Stimulated activated CD4-positive, alpha-beta T cell treated with anti-CD3 and anti-CD28 coated beads, Interleukin-12 subunit alpha, Interleukin-12 subunit beta, amount 100 ng/mL, for 4 hours (primary cell): ENCODE data around the gene RNF32.
"Not testable (repeated sequence)": the region's sequence is repeated elsewhere in the genome, so short reads cannot be mapped to it uniquely, and the experiment has no call there.

Experiments
- DNase-seq: peaks from one replicate; pipeline ENCODE4 v3.0.0-alpha.2; 2020

Gene RNF32

DNA sequence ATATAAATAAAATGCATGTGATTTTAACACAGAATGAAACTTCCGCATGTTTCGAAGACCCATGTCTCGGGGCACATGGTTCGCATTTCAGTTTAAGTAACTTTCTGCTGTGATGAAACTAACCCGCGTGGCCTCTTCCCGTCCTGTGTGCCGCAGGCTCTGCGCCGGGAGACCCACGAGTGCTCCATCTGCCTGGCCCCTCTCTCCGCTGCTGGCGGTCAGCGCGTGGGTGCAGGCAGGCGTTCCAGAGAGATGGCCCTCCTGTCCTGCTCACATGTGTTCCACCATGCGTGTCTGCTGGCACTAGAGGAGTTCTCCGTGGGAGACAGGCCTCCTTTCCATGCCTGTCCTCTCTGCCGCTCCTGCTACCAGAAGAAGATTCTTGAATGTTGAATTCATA is 35.7 kb downstream of the RNF32 start:
- DNase-seq, result no peak

GRCh38 chr7:156677374-156678054 is 36.9 kb downstream of the RNF32 start:
- no peak for DNase-seq

DNA sequence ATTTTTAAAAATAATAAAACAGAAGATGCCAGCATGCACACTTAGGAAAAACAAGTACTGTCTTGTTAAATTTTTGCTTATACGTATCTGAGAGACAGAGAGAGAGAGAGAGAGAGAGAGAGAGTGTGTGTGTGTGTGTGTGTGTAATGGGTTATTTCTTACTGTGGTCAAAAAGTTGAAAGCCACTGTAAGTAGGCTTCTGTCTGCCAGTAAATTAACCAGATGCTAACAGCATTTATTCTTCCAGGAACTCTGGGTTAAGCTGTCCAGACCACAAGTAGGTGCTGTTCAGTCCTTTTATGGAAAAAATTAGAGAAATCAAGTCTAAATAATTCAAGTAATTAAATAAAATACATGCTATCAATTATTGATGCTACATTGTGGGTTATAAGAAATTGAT is 39.7 kb downstream of the RNF32 start:
- DNase-seq, result no peak

DNA sequence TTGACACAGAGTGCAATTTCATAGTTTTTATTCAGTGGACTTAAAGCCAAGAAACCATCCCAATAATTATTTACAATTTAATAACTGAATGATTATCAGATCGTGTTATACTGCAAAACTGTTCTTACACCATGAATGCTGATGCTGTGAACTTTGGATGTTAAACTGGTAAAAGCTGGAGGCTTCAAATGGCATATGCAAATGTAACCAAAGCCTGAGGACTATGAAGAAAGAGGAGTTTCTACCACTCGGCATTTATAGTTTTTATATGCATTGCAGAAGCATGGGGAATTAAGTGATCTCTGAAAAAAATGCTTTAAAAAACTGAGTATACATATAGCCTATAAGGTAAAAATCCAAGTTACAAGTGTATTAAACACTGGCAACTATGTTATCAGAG is 42.4 kb downstream of the RNF32 start:
- DNase-seq, result no peak

GRCh38 chr7:156684251-156684650 is 43.7 kb downstream of the RNF32 start:
- no peak for DNase-seq

DNA sequence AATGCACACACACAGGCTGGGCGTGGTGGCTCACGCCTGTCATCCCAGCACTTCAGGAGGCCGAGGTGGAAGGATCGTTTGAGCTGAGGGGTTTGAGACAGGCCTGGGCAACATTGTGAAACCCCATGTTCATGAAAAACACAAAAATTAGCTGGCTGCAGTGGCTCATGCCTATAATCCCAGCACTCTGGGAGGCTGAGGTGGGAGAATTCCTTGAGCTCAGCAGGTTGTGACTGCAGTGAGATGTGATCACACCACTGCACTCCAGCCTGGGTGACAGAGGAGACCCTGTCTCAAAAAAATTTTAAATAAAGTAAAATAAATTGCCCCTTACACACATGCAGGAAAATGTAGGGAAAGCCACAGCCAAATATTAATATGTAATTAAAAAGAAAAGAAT is 44.1 kb downstream of the RNF32 start:
- DNase-seq, result no peak

GRCh38 chr7:156691764-156692163 is 51.2 kb downstream of the RNF32 start:
- DNase-seq, result no peak

DNA sequence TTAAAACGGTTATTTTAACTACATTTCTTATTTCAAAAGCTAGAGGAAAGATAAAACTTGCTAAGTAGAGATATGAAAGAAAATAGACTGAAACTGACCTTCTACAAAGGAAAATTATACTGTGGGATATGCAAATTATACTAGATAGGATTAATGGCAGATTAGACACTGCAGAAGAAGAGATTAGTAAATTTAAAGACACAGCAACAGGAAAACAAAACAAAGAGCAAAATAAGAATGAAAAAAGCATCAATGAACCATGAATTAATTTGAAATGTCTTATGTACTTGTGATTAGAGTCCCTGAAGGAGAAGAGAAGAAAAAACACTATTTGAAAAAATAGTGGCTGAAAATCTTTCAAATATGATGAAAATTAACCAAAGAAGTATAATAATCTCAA is 52.3 kb downstream of the RNF32 start:
- DNase-seq, result no peak

- no peak for DNase-seq
Measured at GRCh38 chr7:156693627-156694026, 53.1 kb downstream of the RNF32 start.

- not testable (repeated sequence) for DNase-seq
Measured at GRCh38 chr7:156697283-156697682, 56.7 kb downstream of the RNF32 start.

DNA sequence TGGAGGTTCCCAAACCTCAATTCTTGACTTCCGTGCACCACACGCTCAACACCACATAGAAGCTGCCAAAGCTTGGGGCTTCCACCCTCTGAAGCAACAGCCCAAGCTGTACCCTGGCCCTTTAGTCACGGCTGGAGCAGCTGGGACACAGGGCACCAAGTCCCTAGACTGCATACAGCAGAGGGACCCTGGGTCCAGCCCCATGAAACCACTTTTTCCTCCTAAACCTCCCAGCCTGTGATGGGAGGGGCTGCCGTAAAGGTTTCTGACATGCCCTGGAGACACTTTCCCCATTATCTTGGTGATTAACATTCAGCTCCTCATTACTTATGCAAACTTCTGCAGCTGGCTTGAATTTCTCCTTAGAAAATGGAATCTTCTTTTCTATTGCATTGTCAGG is 57.9 kb downstream of the RNF32 start:
- not testable (repeated sequence) for DNase-seq

DNA sequence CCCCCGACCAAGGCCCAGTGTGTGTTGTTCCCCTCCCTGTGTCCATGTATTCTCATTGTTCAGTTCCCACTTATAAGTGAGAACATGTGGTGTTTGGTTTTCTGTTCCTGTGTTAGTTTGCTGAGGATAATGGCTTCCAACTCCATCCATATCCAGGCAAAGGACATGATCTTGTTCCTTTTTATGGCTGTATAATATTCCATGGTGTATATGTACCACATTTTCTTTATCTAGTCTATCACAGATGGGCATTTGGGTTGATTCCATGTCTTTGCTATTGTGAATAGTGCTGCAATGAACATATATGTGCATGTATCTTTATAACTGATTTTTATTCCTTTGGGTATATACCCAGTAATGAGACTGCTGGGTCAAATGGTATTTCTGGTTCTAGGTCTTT is 61.2 kb downstream of the RNF32 start:
- not testable (repeated sequence) for DNase-seq

DNA sequence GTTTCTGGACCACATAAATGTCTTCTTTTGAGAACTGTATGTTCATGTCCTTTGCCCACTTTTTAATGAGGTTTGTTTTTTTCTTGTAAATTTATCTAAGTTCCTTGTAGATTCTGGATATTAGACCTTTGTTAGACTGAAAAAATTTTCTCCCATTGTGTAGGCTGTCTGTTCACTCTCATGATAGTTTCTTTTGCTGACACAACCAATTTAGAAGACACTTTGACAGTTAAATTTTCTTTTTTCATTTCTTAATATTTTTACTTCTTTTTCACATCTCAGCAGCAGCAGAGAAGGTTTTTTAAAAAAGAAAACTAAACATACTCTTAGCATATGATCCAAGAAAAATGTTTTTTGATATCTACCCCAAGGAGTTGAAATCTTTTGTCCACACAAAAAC is 61.8 kb downstream of the RNF32 start:
- DNase-seq, result no peak

GRCh38 chr7:156703209-156703608 is 62.6 kb downstream of the RNF32 start:
- DNase-seq, result no peak

- DNase-seq, result no peak
Measured at GRCh38 chr7:156703773-156704482, 63.4 kb downstream of the RNF32 start.

- DNase-seq, result no peak
Measured at GRCh38 chr7:156722043-156722826, 81.7 kb downstream of the RNF32 start.

- DNase-seq, result no peak
Measured at GRCh38 chr7:156725073-156725472, 84.5 kb downstream of the RNF32 start.

DNA sequence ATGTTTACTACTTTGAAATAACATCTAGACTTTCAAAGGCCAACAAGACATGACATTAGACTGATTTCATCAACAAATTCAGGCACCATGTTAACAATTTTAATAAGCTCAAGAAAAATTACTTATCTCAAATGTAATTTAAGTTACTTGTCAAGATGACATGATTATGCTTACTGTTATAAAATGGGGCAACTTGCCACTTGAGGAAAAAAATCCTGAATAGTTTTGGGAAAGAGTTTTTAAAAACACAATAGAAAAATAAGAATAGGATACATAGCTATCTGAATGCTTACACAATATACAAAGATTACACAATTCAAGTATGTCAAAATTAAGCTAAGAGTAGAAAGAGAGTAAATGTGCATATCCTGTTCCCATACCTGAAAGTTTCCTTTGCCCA is 85.4 kb downstream of the RNF32 start:
- no peak for DNase-seq
